NB4 (cell line): Measurements from ENCODE around the gene CAMK2D.

Source experiments
- DNase-seq: peaks from one replicate; pipeline ENCODE4 v3.0.0; 2010; ENCODE audit warnings: low read depth
- H3K4me3 ChIP-seq: one replicate; pipeline ENCODE4 v1.5.1; 2011; ENCODE audit warnings: mild to moderate bottlenecking, low read depth, low read length, moderate library complexity
- CTCF ChIP-seq: IDR thresholded peaks from one replicate; pipeline ENCODE4 v1.5.1; 2012; ENCODE audit warnings: low read depth, low read length
- MAX ChIP-seq: IDR thresholded peaks from 2 replicates; pipeline ENCODE4 v1.6.1; 2011; ENCODE audit warnings: low read depth, low read length
- MYC ChIP-seq: IDR thresholded peaks from 2 replicates; pipeline ENCODE4 v1.6.1; 2011; ENCODE audit warnings: low read depth, low read length
- POLR2A ChIP-seq: IDR thresholded peaks from 2 replicates; pipeline ENCODE4 v1.6.1; 2011; ENCODE audit warnings: mild to moderate bottlenecking; ENCODE audit not compliant: insufficient read length; ENCODE audit errors: extremely low read depth

Gene CAMK2D

GRCh38 chr4:113695328-113696169 lies 66.0 kb downstream of the CAMK2D start:
- DNase-seq: no peak
- no peak for TF ChIP-seq MAX
- no peak for TF ChIP-seq MYC
- no peak for TF ChIP-seq CTCF
- no peak for TF ChIP-seq POLR2A
- H3K4me3 ChIP-seq: no peak overlapping the region

GRCh38 chr4:113694008-113694407 lies 67.5 kb downstream of the CAMK2D start:
- H3K4me3 ChIP-seq: no peak overlapping the region
- TF ChIP-seq CTCF (no peak), MAX (no peak), POLR2A (no peak), MYC (no peak)
- no peak for DNase-seq

- TF ChIP-seq MAX: no peak
- no peak for TF ChIP-seq MYC
- no peak for TF ChIP-seq POLR2A
- TF ChIP-seq CTCF: no peak
- peak; percentile 15 for DNase-seq
- no peak overlapping the region for H3K4me3 ChIP-seq
Observed at GRCh38 chr4:113692809-113693411, 68.6 kb downstream of the CAMK2D start.

GRCh38 chr4:113691676-113692075 lies 69.9 kb downstream of the CAMK2D start:
- no peak overlapping the region for H3K4me3 ChIP-seq
- TF ChIP-seq MYC: no peak
- TF ChIP-seq MAX: no peak
- no peak for TF ChIP-seq POLR2A
- TF ChIP-seq CTCF: no peak
- no peak for DNase-seq

- no peak for TF ChIP-seq MYC
- no peak for TF ChIP-seq CTCF
- no peak for TF ChIP-seq POLR2A
- TF ChIP-seq MAX: no peak
- no peak for DNase-seq
- no peak overlapping the region for H3K4me3 ChIP-seq
Observed at GRCh38 chr4:113689394-113689793, 72.1 kb downstream of the CAMK2D start.
